C4-2B (cell line): ENCODE results near the gene NOX5.
A peak's percentile ranks its signal among the peaks of the same experiment; 100 is the strongest.

Source experiments
- H3K27ac ChIP-seq: fragments of 450-650 bp; 2 replicates; pipeline ENCODE4 v1.5.1; 2017
- ZFX ChIP-seq: fragments of 450-650 bp; IDR thresholded peaks from 2 replicates; pipeline ENCODE4 v1.6.1; 2017
- TF ChIP-seq, protein P1 (sequence below): fragments of 450-650 bp; conservative IDR thresholded peaks from 2 replicates; pipeline ENCODE4 v1.5.1; 2017; ENCODE audit warnings: mild to moderate bottlenecking

Gene NOX5

DNA sequence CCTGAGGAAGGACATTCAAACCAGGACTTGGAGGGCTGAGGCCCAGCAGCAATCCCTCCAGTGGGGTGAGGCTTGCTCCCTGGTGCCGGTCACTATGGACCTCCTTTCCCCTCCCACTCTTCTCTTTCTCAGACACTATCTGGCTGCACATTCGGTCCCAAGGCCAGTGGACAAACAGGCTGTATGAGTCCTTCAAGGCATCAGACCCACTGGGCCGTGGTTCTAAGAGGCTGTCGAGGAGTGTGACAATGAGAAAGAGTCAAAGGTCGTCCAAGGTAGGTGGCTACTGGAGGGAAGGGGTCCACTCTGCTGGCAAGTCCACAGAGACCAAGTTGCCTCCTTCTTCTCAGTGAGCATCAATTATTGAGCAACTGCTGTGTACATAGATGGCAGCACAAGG lies 28.0 kb downstream of the NOX5 start:
- H3K27ac ChIP-seq = peak overlapping the region; percentile 53; the same call in 1 of the 2 replicates
- TF ChIP-seq, protein P1, sequence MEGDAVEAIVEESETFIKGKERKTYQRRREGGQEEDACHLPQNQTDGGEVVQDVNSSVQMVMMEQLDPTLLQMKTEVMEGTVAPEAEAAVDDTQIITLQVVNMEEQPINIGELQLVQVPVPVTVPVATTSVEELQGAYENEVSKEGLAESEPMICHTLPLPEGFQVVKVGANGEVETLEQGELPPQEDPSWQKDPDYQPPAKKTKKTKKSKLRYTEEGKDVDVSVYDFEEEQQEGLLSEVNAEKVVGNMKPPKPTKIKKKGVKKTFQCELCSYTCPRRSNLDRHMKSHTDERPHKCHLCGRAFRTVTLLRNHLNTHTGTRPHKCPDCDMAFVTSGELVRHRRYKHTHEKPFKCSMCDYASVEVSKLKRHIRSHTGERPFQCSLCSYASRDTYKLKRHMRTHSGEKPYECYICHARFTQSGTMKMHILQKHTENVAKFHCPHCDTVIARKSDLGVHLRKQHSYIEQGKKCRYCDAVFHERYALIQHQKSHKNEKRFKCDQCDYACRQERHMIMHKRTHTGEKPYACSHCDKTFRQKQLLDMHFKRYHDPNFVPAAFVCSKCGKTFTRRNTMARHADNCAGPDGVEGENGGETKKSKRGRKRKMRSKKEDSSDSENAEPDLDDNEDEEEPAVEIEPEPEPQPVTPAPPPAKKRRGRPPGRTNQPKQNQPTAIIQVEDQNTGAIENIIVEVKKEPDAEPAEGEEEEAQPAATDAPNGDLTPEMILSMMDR = no peak
- no peak for TF ChIP-seq ZFX

DNA sequence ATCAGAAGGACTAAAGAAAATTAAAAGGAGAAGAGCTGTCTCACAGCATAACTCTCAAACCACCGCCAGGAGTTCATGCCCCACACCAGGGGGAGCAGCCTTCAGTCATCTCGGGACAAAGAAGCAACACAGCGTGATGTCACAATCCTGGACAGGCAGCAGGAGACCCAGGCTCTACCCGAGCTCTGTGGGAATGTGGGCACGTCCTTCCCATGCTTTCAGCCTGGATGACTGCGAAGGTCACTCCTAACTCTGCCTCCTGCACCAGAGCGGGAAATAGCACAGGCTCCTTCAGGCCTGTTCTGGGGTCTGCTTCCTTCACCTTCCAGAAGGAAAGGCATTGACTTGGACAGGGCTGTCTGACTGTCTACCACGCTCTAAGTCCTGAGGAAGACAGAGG lies 31.3 kb downstream of the NOX5 start:
- TF ChIP-seq ZFX = no peak
- TF ChIP-seq, protein P1 = no peak
- H3K27ac ChIP-seq = no peak overlapping the region

DNA sequence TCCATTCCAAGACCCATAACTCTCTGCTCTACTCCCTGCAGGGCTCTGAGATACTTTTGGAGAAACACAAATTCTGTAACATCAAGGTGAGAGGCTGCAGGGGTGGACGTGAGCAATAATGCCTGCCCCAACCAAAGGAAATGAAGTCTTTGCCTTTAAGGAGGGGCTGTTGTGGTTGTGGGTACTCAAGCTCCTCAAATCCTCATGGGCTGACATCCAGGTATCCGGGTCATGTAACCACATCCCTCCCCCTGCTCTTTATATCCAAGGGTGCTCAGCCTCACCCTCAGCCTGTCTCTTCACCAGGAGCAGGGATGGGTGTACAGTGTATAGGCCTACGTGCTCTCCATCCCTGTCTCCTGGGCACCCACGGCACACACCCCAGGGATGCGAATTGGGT lies 32.3 kb downstream of the NOX5 start:
- H3K27ac ChIP-seq = no peak overlapping the region

DNA sequence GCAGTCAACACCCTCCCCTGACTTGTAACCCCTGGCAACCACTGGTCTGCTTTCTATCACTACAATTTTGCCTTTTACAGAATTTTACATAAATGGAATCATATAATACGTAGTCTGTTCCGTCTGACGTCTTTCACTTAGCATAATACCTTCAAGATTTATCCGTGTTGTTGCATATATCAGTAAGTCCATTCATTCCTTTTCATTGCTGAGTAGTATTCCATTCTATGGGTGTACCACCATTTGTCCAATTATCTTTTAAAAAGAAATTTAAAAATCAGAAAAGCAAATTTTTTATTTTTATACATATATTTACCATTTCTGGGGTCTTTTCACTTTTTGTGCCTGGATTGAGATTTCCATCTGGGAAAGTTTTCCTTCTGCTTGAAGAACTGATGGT lies 35.5 kb downstream of the NOX5 start:
- TF ChIP-seq ZFX = no peak
- TF ChIP-seq, protein P1 = no peak
- no peak overlapping the region for H3K27ac ChIP-seq

More for the DNA sequence above, 32.3 kb downstream of the NOX5 start:
- TF ChIP-seq ZFX = no peak
- TF ChIP-seq, protein P1 = no peak

DNA sequence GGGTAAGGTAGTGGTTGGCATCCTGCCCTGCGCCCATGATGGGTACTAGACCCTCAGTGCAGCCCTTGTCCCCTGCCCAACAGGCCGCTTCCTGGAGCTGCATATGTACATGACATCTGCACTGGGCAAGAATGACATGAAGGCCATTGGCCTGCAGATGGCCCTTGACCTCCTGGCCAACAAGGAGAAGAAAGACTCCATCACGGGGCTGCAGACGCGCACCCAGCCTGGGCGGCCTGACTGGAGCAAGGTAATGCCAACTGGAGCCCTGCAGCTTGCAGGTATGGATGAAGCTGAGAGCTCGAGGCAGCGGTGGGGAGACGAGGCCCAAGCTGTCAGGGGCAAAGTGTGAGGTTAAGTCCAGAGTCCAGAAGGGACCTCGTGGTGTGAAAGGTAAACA lies 40.8 kb downstream of the NOX5 start:
- no peak overlapping the region for H3K27ac ChIP-seq
- TF ChIP-seq, protein P1 = no peak

DNA sequence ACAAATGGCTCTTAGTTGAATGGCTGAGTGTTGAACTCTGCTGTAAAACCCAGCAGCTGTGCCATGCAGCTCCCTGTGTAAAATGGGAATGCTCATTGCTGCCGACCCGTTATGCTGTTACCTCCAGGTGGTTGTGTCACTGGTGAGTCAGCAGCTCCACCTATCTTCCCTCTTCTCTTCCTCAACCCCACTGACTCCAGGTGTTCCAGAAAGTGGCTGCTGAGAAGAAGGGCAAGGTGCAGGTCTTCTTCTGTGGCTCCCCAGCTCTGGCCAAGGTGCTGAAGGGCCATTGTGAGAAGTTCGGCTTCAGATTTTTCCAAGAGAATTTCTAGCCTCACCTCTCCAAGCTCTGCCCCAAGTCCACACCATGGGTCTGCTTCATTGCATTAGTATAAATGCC lies 41.9 kb downstream of the NOX5 start:
- TF ChIP-seq ZFX = no peak
- TF ChIP-seq, protein P1 = no peak
- no peak overlapping the region for H3K27ac ChIP-seq

DNA sequence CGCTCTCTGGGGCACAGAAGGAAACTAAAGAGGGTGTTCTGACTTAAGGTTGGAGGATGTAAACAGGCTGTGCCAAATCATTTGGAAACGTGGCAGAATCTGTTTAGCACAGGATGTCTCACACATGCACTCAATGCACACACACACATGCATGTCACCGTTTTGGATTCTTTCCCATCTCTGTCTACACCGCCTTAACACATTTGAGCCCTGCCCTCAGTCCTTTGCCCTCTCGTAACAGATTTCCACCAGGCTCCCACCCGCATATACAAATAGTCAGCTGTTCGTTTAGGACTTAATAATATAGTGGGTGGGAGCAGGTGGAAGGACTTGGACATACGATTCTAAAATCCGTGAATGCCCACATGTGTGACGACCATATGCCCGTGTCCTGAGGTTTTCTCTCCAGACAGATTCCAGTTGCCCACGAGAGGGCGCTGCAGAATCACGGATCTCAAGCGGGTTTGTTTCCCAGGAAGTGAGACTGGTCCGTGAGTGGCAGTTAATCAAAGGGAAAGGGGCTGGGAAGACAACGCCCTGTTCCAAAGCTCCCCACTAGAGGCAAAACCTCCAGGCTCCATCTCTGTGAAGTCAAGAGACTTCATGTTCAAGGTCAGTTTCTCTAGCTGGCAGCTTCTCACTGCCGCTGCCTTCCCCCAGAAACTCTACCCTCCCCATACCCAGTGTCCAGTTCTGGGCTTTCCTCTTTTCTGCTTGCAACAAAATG lies 44.5 kb downstream of the NOX5 start:
- TF ChIP-seq ZFX = no peak
- TF ChIP-seq, protein P1 = peak; percentile 90
- no peak overlapping the region for H3K27ac ChIP-seq
